ENCODE measurements around the gene TCERG1L. TPM values are rescaled to one million over a fixed set of nuclear protein-coding genes. Genes with fewer than 3 reads are reported as not detected.
"Not testable (repeated sequence)": the region's sequence is repeated elsewhere in the genome, so short reads cannot be mapped to it uniquely, and the experiment has no call there.

The TCERG1L gene
- total RNA-seq, 4 donors from 2014 or later = 0.24 TPM; not detected in 3

DNA sequence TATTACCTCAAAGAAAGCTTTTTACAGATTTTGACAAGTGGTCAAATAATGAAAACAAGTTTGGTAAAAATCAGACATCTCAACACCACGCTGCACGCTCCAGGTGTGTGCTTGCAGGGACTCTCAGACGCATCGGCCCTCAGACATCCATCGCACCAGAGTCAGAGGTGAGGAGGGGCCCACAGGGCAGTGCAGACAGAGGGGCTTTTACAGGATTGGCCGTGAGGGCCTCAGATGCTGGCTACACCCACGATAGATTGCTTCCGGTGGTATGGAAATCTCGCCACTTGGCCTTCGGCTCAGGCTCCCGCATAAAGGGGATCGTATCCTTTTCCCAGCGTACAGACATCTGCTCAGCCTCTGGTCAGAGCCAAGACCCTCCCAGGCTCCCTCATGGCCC, 72.1 kb downstream of the TCERG1L start:
- no peak for DNase-seq (ENCODE audit: low spot score)
- TF ChIP-seq, protein P1, sequence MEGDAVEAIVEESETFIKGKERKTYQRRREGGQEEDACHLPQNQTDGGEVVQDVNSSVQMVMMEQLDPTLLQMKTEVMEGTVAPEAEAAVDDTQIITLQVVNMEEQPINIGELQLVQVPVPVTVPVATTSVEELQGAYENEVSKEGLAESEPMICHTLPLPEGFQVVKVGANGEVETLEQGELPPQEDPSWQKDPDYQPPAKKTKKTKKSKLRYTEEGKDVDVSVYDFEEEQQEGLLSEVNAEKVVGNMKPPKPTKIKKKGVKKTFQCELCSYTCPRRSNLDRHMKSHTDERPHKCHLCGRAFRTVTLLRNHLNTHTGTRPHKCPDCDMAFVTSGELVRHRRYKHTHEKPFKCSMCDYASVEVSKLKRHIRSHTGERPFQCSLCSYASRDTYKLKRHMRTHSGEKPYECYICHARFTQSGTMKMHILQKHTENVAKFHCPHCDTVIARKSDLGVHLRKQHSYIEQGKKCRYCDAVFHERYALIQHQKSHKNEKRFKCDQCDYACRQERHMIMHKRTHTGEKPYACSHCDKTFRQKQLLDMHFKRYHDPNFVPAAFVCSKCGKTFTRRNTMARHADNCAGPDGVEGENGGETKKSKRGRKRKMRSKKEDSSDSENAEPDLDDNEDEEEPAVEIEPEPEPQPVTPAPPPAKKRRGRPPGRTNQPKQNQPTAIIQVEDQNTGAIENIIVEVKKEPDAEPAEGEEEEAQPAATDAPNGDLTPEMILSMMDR (IDR thresholded peaks at IDR 0.05) = no peak
- ATAC-seq (ENCODE audit: low FRiP score) = no peak

DNA sequence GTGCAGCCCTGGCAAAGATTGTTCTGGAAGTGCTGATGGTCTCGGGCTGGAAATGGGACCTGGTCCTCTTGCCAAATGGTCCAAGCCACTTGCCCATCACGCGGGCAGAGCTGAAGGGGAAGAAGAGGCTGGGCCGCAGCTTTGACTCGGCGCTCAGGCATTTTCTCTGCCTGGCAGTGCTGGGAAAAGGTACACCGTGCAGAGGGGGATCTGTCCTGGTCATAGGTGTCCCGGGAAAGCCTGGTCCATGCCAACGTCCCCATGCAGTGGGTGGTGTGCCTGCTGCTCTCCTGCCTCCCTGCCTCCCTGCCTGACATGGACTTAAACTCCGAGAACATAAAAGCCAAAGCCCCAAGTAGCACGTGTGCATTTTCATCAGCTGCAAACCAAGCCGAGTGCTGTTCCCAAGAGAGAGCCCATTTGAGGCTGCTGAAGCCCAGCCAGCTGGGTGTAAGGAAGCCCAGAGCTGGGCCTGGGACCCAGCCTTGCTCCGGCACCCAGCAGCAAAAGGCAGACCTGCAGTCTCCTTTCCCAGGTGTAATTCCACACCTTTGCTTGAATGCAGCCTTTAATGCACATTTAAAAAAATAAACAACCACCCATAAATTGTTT, 72.7 kb downstream of the TCERG1L start:
- TF ChIP-seq, protein P1 (IDR thresholded peaks at IDR 0.05) = no peak
- DNase-seq (ENCODE audit: low spot score) = no peak
- ATAC-seq (ENCODE audit: low FRiP score) = no peak

DNA sequence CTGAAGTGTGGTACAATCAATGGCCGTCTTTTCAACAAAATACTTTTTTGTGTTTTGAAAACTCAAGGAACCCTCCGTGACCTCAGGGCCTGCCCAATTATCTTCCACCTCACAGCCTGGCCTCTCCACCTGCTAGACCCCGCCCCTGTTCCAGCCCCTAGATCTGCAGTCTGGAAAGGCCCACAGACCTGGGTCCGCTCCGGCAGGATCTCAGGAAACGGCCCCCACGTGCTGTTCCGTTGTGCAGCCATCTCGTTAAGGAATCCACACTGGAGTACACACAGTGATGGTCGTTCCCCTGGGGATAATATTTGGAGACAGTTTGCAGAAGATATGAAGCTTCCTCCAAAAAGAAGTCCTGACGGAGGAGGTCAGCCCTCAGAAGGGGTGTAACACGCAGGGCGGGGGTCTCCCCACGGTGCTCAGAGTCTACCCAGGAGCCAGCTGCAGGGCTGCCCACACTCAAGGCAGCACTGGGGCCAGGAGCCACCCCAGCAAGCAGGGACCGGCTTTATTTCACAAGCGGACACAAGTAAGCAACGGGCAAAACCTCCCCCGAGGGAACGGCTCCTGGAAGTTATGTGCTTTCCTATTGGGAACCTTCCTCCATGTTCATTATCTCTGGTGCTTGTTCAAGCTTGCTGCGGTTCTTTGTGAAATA, 73.4 kb downstream of the TCERG1L start:
- DNase-seq (ENCODE audit: low spot score) (no peak), ATAC-seq (ENCODE audit: low FRiP score) (no peak)
- TF ChIP-seq, protein P1 (IDR thresholded peaks at IDR 0.05) = no peak

DNA sequence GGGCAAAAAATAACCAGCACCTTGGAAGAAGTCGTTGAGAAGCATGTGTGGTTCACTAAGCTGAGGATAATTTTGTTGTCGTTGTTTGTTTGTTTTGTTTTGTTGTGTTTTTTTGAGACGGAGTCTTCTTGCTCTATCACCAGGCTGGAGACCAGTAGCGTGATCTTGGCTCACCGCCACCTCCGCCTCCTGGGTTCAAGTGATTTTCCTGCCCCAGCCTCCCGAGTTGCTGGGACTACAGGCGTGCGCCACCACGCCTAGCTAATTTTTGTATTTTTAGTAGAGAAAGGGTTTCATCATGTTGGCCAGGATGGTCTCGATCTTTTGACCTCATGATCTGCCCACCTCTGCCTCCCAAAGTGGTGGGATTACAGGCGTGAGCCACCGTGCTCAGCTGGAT, 76.9 kb downstream of the TCERG1L start:
- DNase-seq (ENCODE audit: low spot score); ATAC-seq (ENCODE audit: low FRiP score): not testable (repeated sequence)

DNA sequence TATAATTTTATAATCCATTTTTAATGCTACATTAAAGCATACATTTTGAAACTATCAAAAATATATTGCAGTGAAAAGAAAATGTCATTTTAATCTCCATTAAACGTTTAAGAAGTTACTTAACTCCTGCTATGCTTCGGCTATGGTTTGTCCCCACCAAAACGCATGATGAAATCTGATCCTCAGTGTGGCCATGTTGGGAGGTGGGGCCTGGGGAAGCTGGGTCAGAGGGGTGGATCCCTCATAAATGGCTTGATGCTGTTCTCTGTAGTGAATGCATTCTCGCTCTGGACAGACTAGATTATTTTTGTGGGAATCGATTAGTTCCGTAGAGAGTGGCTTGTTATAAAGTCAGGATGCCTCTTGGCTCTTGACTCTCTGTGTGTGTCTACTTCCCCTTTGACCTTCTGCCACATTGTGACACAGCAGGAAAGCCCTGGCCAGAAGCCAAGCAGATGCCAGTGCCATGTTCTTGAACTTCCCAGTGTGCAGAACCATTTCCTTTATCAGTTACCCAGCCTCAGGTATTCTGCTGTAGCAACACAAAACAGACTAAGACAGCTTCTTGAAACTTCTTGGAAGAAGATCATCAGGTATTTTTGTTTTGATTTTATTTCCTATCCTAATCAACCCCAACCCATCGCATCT, 77.8 kb downstream of the TCERG1L start:
- DNase-seq (ENCODE audit: low spot score) = no peak
- TF ChIP-seq, protein P1 (IDR thresholded peaks at IDR 0.05) = no peak
- ATAC-seq (ENCODE audit: low FRiP score) = no peak

DNA sequence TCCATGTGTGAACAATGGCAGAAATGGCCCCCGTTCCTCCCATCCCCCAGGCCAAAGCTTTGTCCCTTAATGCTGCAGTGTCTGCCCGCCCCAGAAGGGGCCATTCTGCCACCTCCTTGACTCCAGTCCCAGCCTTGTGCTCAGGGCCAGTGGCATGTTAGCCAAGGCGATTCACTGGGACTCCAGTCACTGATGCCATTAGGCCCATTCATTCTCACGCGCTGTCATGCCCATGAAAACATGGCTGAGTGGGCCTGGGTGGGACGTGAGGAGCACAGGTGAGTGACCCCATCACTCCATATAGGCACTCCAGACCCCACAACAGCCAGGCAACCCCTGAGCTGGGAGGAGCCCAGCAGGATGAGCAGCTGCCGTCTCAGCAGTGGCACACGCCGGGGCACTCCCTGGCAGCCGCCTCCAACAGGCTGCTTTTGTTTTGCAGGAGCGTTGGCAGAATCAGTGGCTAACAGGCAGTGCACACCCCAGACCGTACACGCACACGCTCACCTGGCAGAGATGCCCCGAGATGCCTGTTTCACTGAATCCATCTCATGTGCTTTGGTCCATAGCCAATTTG, 79.5 kb downstream of the TCERG1L start:
- no peak for DNase-seq (ENCODE audit: low spot score)
- ATAC-seq (ENCODE audit: low FRiP score) = no peak
- TF ChIP-seq, protein P1 (IDR thresholded peaks at IDR 0.05) = no peak

DNA sequence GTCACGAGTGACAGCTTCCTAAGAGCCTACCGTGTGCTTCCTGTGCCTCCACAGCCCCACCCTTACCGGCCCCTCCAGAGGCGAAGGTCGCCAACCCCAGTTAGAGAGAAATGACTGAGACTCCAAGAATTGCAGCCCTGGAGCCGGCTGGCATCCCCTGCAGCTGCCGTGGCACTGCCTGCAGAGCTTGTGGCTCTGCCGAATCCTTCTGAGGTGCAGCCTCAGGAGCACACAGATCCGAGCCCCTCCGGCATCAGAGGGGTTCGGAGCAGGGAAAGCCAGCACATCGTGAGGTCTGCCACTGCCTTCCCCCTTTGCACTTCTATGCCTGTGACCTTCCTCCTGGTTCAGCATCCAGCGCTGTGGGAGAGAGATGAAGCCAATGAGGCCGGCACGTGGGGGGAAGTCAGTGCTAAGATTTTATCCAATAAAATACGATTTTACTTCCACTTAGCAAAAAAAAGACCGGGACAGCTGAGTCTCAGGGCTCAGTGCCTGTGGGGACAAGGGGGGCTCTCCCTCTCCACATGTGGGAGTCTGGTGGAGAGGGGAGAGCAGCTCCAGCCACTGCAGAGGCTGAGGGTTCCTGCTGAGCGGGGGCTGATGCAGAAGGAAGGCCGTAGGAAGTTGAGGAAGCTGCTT, 80.1 kb downstream of the TCERG1L start:
- TF ChIP-seq, protein P1 (IDR thresholded peaks at IDR 0.05) = no peak
- ATAC-seq (ENCODE audit: low FRiP score) = no peak
- DNase-seq (ENCODE audit: low spot score) = no peak
